CD4-positive, alpha-beta T cell treated with Interleukin-6 for 4 hours (primary cell): Measurements from ENCODE around the gene MYO1B.

Source experiments
- DNase-seq: peaks from one replicate; pipeline ENCODE4 v3.0.0-alpha.2; 2020; ENCODE audit warnings: mixed read lengths

MYO1B gene

GRCh38 chr2:191228333-191228732 lies 16.9 kb upstream of the MYO1B start:
- no peak for DNase-seq

GRCh38 chr2:191228861-191229260 lies 16.3 kb upstream of the MYO1B start:
- DNase-seq: no peak

GRCh38 chr2:191230174-191230573 lies 15.0 kb upstream of the MYO1B start:
- no peak for DNase-seq

- no peak for DNase-seq
Observed at GRCh38 chr2:191231995-191232394, 13.2 kb upstream of the MYO1B start.

GRCh38 chr2:191233533-191233932 lies 11.7 kb upstream of the MYO1B start:
- no peak for DNase-seq

GRCh38 chr2:191234376-191234775 lies 10.8 kb upstream of the MYO1B start:
- no peak for DNase-seq

GRCh38 chr2:191240871-191241270 lies 4.3 kb upstream of the MYO1B start:
- no peak for DNase-seq

- DNase-seq: no peak
Observed at GRCh38 chr2:191241418-191241817, 3.8 kb upstream of the MYO1B start.

- DNase-seq: no peak
Observed at GRCh38 chr2:191243154-191243553, 2.0 kb upstream of the MYO1B start.

GRCh38 chr2:191244350-191244749 lies 854 bp upstream of the MYO1B start:
- DNase-seq: no peak

GRCh38 chr2:191245869-191246531 lies 796 bp downstream of the MYO1B start:
- peak; percentile 35 for DNase-seq

- no peak for DNase-seq
Observed at GRCh38 chr2:191246820-191247380, 1.7 kb downstream of the MYO1B start.

GRCh38 chr2:191247381-191248057 lies 2.3 kb downstream of the MYO1B start:
- DNase-seq: no peak

GRCh38 chr2:191249156-191249813 lies 4.1 kb downstream of the MYO1B start:
- no peak for DNase-seq

GRCh38 chr2:191250400-191250799 lies 5.2 kb downstream of the MYO1B start:
- no peak for DNase-seq

GRCh38 chr2:191250986-191251385 lies 5.8 kb downstream of the MYO1B start:
- no peak for DNase-seq

GRCh38 chr2:191252699-191253098 lies 7.5 kb downstream of the MYO1B start:
- DNase-seq: no peak

GRCh38 chr2:191253476-191253875 lies 8.3 kb downstream of the MYO1B start:
- no peak for DNase-seq

GRCh38 chr2:191255271-191255670 lies 10.1 kb downstream of the MYO1B start:
- no peak for DNase-seq

- DNase-seq: no peak
Observed at GRCh38 chr2:191255756-191256312, 10.6 kb downstream of the MYO1B start.

- DNase-seq: no peak
Observed at GRCh38 chr2:191257934-191258333, 12.7 kb downstream of the MYO1B start.

- no peak for DNase-seq
Observed at GRCh38 chr2:191258996-191259395, 13.8 kb downstream of the MYO1B start.

GRCh38 chr2:191262436-191262835 lies 17.2 kb downstream of the MYO1B start:
- no peak for DNase-seq

- no peak for DNase-seq
Observed at GRCh38 chr2:191263050-191263449, 17.8 kb downstream of the MYO1B start.
